Left hindlimb (tissue), 1 donor: ENCODE measurements around the gene CRK.
"Not testable (repeated sequence)": the region's sequence is repeated elsewhere in the genome, so short reads cannot be mapped to it uniquely, and the experiment has no call there.

Experiments
- DNase-seq: peaks from one replicate; pipeline ENCODE4 v3.0.0-alpha.2; 2018

The CRK gene

GRCh38 chr17:1420981-1421380 is 35.1 kb downstream of the CRK start:
- DNase-seq: no peak

GRCh38 chr17:1420163-1420562 is 35.9 kb downstream of the CRK start:
- DNase-seq: no peak

GRCh38 chr17:1418476-1418875 is 37.6 kb downstream of the CRK start:
- not testable (repeated sequence) for DNase-seq

- no peak for DNase-seq
Measured at GRCh38 chr17:1416414-1416813, 39.6 kb downstream of the CRK start.

- no peak for DNase-seq
Measured at GRCh38 chr17:1414634-1415033, 41.4 kb downstream of the CRK start.

- no peak for DNase-seq
Measured at GRCh38 chr17:1414001-1414574, 41.9 kb downstream of the CRK start.

- DNase-seq: peak; percentile 72
Measured at GRCh38 chr17:1413281-1413791, 42.7 kb downstream of the CRK start.

GRCh38 chr17:1412185-1413110 is 43.6 kb downstream of the CRK start:
- DNase-seq: no peak

GRCh38 chr17:1402262-1402586 is 53.8 kb downstream of the CRK start:
- DNase-seq: no peak

GRCh38 chr17:1399679-1400512 is 56.1 kb downstream of the CRK start, which contains the start of gene YWHAE:
YWHAE (minus strand) TSS chr17:1400222; CDS start chr17:1400110, 112 bp downstream.
- DNase-seq: peak; percentile 98

- no peak for DNase-seq
Measured at GRCh38 chr17:1398931-1399678, 56.9 kb downstream of the CRK start.

GRCh38 chr17:1398028-1398427 is 58.0 kb downstream of the CRK start:
- no peak for DNase-seq

- DNase-seq: not testable (repeated sequence)
Measured at GRCh38 chr17:1395876-1396665, 60.0 kb downstream of the CRK start.

GRCh38 chr17:1391577-1391976 is 64.5 kb downstream of the CRK start:
- no peak for DNase-seq

GRCh38 chr17:1390432-1391367 is 65.3 kb downstream of the CRK start:
- DNase-seq: no peak

GRCh38 chr17:1387490-1388227 is 68.4 kb downstream of the CRK start:
- not testable (repeated sequence) for DNase-seq

- not testable (repeated sequence) for DNase-seq
Measured at GRCh38 chr17:1386675-1387190, 69.3 kb downstream of the CRK start.

GRCh38 chr17:1386265-1386664 is 69.8 kb downstream of the CRK start:
- no peak for DNase-seq

- DNase-seq: no peak
Measured at GRCh38 chr17:1385861-1386260, 70.2 kb downstream of the CRK start.
